HepG2 (cell line): Measurements from ENCODE around the gene GPR101. TPM values are rescaled to one million over a fixed set of nuclear protein-coding genes. Genes with fewer than 3 reads are reported as not detected.

Experiments
- ATAC-seq: fragments of 200-7000 bp; cut with Tn5 transposase; 3 replicates; pipeline ENCODE4 v1.9.1; 2020; ENCODE audit warnings: mild to moderate bottlenecking, moderate library complexity
- BruUV-seq: library from RNA; stranded (reverse); fragments of 400-500 nt; replicated peaks from 2 replicates; lab custom pipeline; 2021; lab: Mats Ljungman, UMichigan
- CTCF ChIA-PET: fragments of 300-600 bp; formaldehyde crosslinking; extraction: SDS; loops from one replicate; lab custom pipeline; 2021; ENCODE audit warnings: low total read pairs, inconsistent platforms, low intra/inter-chr PET ratio; lab: Yijun Ruan, JAX
- POLR2A ChIA-PET: fragments of 350-600 bp; sonication (Branson Sonifier 250); formaldehyde crosslinking; loops from one replicate; lab custom pipeline; 2020; ENCODE audit warnings: antibody characterized with exemption, inconsistent platforms; lab: Yijun Ruan, JAX
- DNase-seq: peaks from one replicate; pipeline ENCODE4 v3.0.0-alpha.2; 2015; ENCODE audit warnings: low spot score
- FAIRE-seq: peaks from 3 replicates; lab custom pipeline; 2011; peaks lifted over from hg19 to GRCh38; lab: Jason Lieb, UNC
- H2AFZ ChIP-seq: one replicate; pipeline ENCODE4 v1.6.1; 2011; ENCODE audit warnings: low read length, inconsistent platforms
- H3K27ac ChIP-seq: fragments of 300-600 bp; 3 replicates; pipeline ENCODE4 v1.8.0; 2011; ENCODE audit warnings: mixed run types, mild to moderate bottlenecking, mixed read lengths, low read length, inconsistent platforms; ENCODE audit not compliant: insufficient read depth; ENCODE audit errors: extremely low read length
- H3K27me3 ChIP-seq, 2 experiments: fragments of 200-600 bp in 1 of 2; 2 replicates in 1 of 2; 3 replicates in 1 of 2; pipeline versions ENCODE4 v1.6.0 to v1.8.0; 2011; ENCODE audit warnings: low read length in 2 of 2, mild to moderate bottlenecking in 2 of 2, moderate library complexity in 2 of 2, inconsistent platforms in 1 of 2; ENCODE audit not compliant: insufficient read depth in 2 of 2, control insufficient read depth in 1 of 2
- H3K36me3 ChIP-seq, 2 experiments: fragments of 200-600 bp in 1 of 2; replicated peaks in 1 of 2; 2 replicates in 1 of 2; 3 replicates in 1 of 2; pipeline versions ENCODE4 v1.5.1 to v1.8.0; 2011; ENCODE audit warnings: low read length in 2 of 2, inconsistent platforms in 1 of 2; ENCODE audit not compliant: insufficient read depth in 2 of 2, control insufficient read depth in 1 of 2
- H3K4me1 ChIP-seq: 2 replicates; pipeline ENCODE4 v1.5.1; 2012; ENCODE audit warnings: low read length, inconsistent platforms; ENCODE audit not compliant: insufficient read depth
- H3K4me2 ChIP-seq: 2 replicates; pipeline ENCODE4 v1.6.0; 2011; ENCODE audit warnings: low read depth, low read length, inconsistent platforms
- H3K4me3 ChIP-seq, 3 experiments: fragments of 200-600 bp in 1 of 3; sonication (generic), shearing (Covaris generic) in 1 of 3; replicated peaks in 1 of 3; 2 replicates each; pipeline ENCODE4 v1.5.1; 2011 to 2016; ENCODE audit warnings: low read length in 3 of 3, inconsistent platforms in 2 of 3, low read depth in 2 of 3, mild to moderate bottlenecking in 2 of 3, control low read depth in 1 of 3, mixed read lengths in 1 of 3; ENCODE audit not compliant: insufficient read depth in 1 of 3
- H3K79me2 ChIP-seq: one replicate; pipeline ENCODE4 v1.6.1; 2011; ENCODE audit warnings: low read length, inconsistent platforms; ENCODE audit not compliant: insufficient read depth
- H3K9ac ChIP-seq: 2 replicates; pipeline ENCODE4 v1.6.0; 2011; ENCODE audit warnings: mild to moderate bottlenecking, low read depth, low read length, inconsistent platforms; ENCODE audit not compliant: insufficient read depth
- H3K9me3 ChIP-seq: 2 replicates; pipeline ENCODE4 v1.5.1; 2012; ENCODE audit warnings: mild to moderate bottlenecking, low read length
- H4K20me1 ChIP-seq: 2 replicates; pipeline ENCODE4 v1.6.0; 2011; ENCODE audit warnings: inconsistent platforms, mild to moderate bottlenecking, low read length, moderate library complexity; ENCODE audit not compliant: insufficient read depth
- CEBPB ChIP-seq: IDR thresholded peaks from 2 replicates; pipeline ENCODE4 v1.6.1; 2011; ENCODE audit warnings: low read depth, low read length, improper control_type of control experiment, borderline replicate concordance
- FOSL1 ChIP-seq: sonication (generic); formaldehyde crosslinking; IDR thresholded peaks from 2 replicates; pipeline ENCODE4 v1.9.0; 2021; ENCODE audit warnings: missing genetic modification reagents, borderline replicate concordance
- JARID2 ChIP-seq: sonication (generic); formaldehyde crosslinking; IDR thresholded peaks from 2 replicates; pipeline ENCODE4 v1.8.1; 2023; ENCODE audit warnings: missing genetic modification reagents, inconsistent platforms; ENCODE audit not compliant: insufficient replicate concordance
- KDM1A ChIP-seq: IDR thresholded peaks from 2 replicates; pipeline ENCODE4 v1.6.1; 2016; ENCODE audit warnings: missing compliant biosample characterization
- KLF12 ChIP-seq: sonication (generic); formaldehyde crosslinking; IDR thresholded peaks from 2 replicates; pipeline ENCODE4 v1.4.0; 2020; ENCODE audit warnings: missing genetic modification reagents, borderline replicate concordance
- NFKB2 ChIP-seq: sonication (generic); formaldehyde crosslinking; IDR thresholded peaks from 2 replicates; pipeline ENCODE4 v1.4.0; 2020; ENCODE audit warnings: missing genetic modification reagents, borderline replicate concordance
- PRPF4 ChIP-seq: fragments of 200-400 bp; formaldehyde crosslinking; IDR thresholded peaks from 2 replicates; pipeline ENCODE4 v1.6.1; 2016; ENCODE audit warnings: low read length, low read depth; ENCODE audit not compliant: poor library complexity, severe bottlenecking
- RBAK ChIP-seq: sonication (generic); formaldehyde crosslinking; IDR thresholded peaks from 2 replicates; pipeline ENCODE4 v1.5.1; 2020; ENCODE audit warnings: mild to moderate bottlenecking, missing genetic modification reagents
- TEAD3 ChIP-seq: optimal IDR thresholded peaks from 2 replicates; pipeline ENCODE3; 2016; ENCODE audit warnings: borderline replicate concordance
- ZNF615 ChIP-seq: sonication (generic); formaldehyde crosslinking; IDR thresholded peaks from 2 replicates; pipeline ENCODE4 v1.5.0; 2020; ENCODE audit warnings: mild to moderate bottlenecking, missing genetic modification reagents, borderline replicate concordance
- ZNF644 ChIP-seq: IDR thresholded peaks from 2 replicates; pipeline ENCODE4 v1.6.1; 2016; ENCODE audit warnings: low read depth
- ZNF839 ChIP-seq: sonication (generic); formaldehyde crosslinking; IDR thresholded peaks from 2 replicates; pipeline ENCODE4 v1.4.0; 2020; ENCODE audit warnings: missing genetic modification reagents, mild to moderate bottlenecking, borderline replicate concordance
- ZNF841 ChIP-seq: sonication (generic); formaldehyde crosslinking; IDR thresholded peaks from 2 replicates; pipeline ENCODE4 v1.8.1; 2023; ENCODE audit warnings: missing genetic modification reagents, borderline replicate concordance
- ZSCAN20 ChIP-seq: sonication (generic); formaldehyde crosslinking; IDR thresholded peaks from 2 replicates; pipeline ENCODE4 v1.4.0; 2020; ENCODE audit warnings: missing genetic modification reagents, mild to moderate bottlenecking, borderline replicate concordance
- ZSCAN30 ChIP-seq: sonication (generic); formaldehyde crosslinking; IDR thresholded peaks from 2 replicates; pipeline ENCODE4 v1.5.0; 2020; ENCODE audit warnings: mild to moderate bottlenecking, missing genetic modification reagents
- WGBS: methylation state at CpG from one replicate; pipeline ENCODE4 v1.1.6; 2017; ENCODE audit warnings: low lambda C conversion rate; 5-methylcytosine and 5-hydroxymethylcytosine counted together
- in situ Hi-C: cut with HindIII; loops from 2 replicates; pipeline ENCODE4 v1.10.0; 2017; ENCODE audit warnings: low pct_unique_long_range_greater_than_20kb; ENCODE audit not compliant: extremely low pct_ligation_motif_present
- intact Hi-C: fragments of 100-400 bp; cut with micrococcal nuclease; formaldehyde crosslinking; loops from one replicate; pipeline ENCODE4 v1.10.0; 2022; ENCODE audit not compliant: unreplicated experiment
- polyA plus RNA-seq, 8 experiments: library from polyadenylated mRNA; depleted of rRNA in 3 of 8; stranded (reverse) in 7 of 8; unstranded in 1 of 8; fragments of >200 nt; fragmentation: Illumina TruSeq in 4 of 8; extraction: Trizol in 4 of 8; gene quantifications; 2 replicates each; pipeline versions ENCODE4 v1.2.1 to v1.2.3, GENCODE V29; 2011 to 2016; ENCODE audit warnings: low read depth in 4 of 8, missing spikeins in 1 of 8, mixed read lengths in 1 of 8; ENCODE audit not compliant: insufficient read depth in 1 of 8
- total RNA-seq, 5 experiments: library from RNA; depleted of rRNA; stranded (reverse); fragments of >200 nt; fragmentation: Illumina TruSeq; extraction: Trizol; gene quantifications; 2 replicates each; pipeline ENCODE4 v1.2.3, GENCODE V29; 2016; ENCODE audit warnings: low read depth in 1 of 5
- TF ChIP-seq, protein P1 (sequence below): sonication (generic); formaldehyde crosslinking; IDR thresholded peaks from 2 replicates; pipeline ENCODE4 v1.4.0; 2020; ENCODE audit warnings: mild to moderate bottlenecking, low read depth, missing genetic modification reagents
- TF ChIP-seq, protein P2 (sequence below): sonication (generic); formaldehyde crosslinking; IDR thresholded peaks from 2 replicates; pipeline ENCODE4 v1.5.1; 2020; ENCODE audit warnings: missing genetic modification reagents, mild to moderate bottlenecking, borderline replicate concordance
- TF ChIP-seq, protein P3 (sequence below): sonication (generic); formaldehyde crosslinking; IDR thresholded peaks from 2 replicates; pipeline ENCODE4 v1.4.0; 2020; ENCODE audit warnings: missing genetic modification reagents, borderline replicate concordance

Gene GPR101
- total and polyA plus RNA-seq, 2 of the 13 experiments (the other 11 are each of a cell fraction or from before 2014, with no cell fraction given): not detected

DNA sequence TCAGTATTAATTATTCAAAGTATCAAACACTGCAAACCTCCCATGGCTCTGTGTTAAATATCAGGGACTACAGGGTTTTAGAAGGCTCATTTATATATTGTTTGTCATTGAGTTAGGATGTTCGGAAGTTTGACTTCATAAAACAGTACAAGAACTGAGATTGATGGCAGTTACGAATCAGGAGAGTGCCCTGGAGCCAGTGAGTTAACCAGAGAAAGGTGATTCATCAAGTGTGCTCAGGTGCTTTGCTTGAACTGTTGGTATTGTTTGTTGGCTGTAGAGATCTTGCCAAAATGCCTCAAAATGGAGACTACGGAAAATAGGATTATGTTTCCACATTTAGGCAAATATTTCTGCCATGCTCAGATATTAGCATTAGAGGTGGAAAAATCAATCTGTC, 7.5 kb upstream of the GPR101 start:
- DNase-seq (no peak), FAIRE-seq (no peak), ATAC-seq (no peak)
- CTCF ChIA-PET: no interaction called here
- 8% methylated on average over 3 of the region's 3 CpGs for WGBS
- no peak overlapping the region for H3K27ac ChIP-seq
- H3K27me3 ChIP-seq: no peaks in the 10 kb centered on the region
- peaks cover 20% of the 10 kb centered on the region for H3K4me1 ChIP-seq
- no peak overlapping the region for H3K9ac ChIP-seq
- no peak overlapping the region for H3K4me3 ChIP-seq
- H3K9me3 ChIP-seq: no peaks in the 10 kb centered on the region
- no peak for TF ChIP-seq JARID2 (CRISPR knock-in tag)
- no peak for TF ChIP-seq ZNF644 (CRISPR knock-in tag)
- no peak for TF ChIP-seq ZSCAN30
- TF ChIP-seq, protein P1, sequence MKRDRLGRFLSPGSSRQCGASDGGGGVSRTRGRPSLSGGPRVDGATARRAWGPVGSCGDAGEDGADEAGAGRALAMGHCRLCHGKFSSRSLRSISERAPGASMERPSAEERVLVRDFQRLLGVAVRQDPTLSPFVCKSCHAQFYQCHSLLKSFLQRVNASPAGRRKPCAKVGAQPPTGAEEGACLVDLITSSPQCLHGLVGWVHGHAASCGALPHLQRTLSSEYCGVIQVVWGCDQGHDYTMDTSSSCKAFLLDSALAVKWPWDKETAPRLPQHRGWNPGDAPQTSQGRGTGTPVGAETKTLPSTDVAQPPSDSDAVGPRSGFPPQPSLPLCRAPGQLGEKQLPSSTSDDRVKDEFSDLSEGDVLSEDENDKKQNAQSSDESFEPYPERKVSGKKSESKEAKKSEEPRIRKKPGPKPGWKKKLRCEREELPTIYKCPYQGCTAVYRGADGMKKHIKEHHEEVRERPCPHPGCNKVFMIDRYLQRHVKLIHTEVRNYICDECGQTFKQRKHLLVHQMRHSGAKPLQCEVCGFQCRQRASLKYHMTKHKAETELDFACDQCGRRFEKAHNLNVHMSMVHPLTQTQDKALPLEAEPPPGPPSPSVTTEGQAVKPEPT (CRISPR knock-in tag): no peak
- TF ChIP-seq FOSL1 (CRISPR knock-in tag): no peak
- no peak for TF ChIP-seq KLF12 (CRISPR knock-in tag)
- no peak for TF ChIP-seq ZNF839
- TF ChIP-seq NFKB2 (CRISPR knock-in tag): no peak
- TF ChIP-seq ZNF615 (CRISPR knock-in tag): no peak
- TF ChIP-seq, protein P2, sequence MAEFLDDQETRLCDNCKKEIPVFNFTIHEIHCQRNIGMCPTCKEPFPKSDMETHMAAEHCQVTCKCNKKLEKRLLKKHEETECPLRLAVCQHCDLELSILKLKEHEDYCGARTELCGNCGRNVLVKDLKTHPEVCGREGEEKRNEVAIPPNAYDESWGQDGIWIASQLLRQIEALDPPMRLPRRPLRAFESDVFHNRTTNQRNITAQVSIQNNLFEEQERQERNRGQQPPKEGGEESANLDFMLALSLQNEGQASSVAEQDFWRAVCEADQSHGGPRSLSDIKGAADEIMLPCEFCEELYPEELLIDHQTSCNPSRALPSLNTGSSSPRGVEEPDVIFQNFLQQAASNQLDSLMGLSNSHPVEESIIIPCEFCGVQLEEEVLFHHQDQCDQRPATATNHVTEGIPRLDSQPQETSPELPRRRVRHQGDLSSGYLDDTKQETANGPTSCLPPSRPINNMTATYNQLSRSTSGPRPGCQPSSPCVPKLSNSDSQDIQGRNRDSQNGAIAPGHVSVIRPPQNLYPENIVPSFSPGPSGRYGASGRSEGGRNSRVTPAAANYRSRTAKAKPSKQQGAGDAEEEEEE (CRISPR knock-in tag): no peak
- no peak for TF ChIP-seq PRPF4
- TF ChIP-seq CEBPB: no peak
- no peak for TF ChIP-seq ZNF841 (CRISPR knock-in tag)
- TF ChIP-seq KDM1A (CRISPR knock-in tag): no peak
- no peak for TF ChIP-seq TEAD3 (CRISPR knock-in tag)
- TF ChIP-seq ZSCAN20 (CRISPR knock-in tag): no peak
- TF ChIP-seq, protein P3, sequence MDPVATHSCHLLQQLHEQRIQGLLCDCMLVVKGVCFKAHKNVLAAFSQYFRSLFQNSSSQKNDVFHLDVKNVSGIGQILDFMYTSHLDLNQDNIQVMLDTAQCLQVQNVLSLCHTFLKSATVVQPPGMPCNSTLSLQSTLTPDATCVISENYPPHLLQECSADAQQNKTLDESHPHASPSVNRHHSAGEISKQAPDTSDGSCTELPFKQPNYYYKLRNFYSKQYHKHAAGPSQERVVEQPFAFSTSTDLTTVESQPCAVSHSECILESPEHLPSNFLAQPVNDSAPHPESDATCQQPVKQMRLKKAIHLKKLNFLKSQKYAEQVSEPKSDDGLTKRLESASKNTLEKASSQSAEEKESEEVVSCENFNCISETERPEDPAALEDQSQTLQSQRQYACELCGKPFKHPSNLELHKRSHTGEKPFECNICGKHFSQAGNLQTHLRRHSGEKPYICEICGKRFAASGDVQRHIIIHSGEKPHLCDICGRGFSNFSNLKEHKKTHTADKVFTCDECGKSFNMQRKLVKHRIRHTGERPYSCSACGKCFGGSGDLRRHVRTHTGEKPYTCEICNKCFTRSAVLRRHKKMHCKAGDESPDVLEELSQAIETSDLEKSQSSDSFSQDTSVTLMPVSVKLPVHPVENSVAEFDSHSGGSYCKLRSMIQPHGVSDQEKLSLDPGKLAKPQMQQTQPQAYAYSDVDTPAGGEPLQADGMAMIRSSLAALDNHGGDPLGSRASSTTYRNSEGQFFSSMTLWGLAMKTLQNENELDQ (CRISPR knock-in tag): no peak
- TF ChIP-seq RBAK (CRISPR knock-in tag): no peak
- intact Hi-C loops (no loop called here), in situ Hi-C loops (no loop called here)
- BruUV-seq: no TSS peak
- H4K20me1 ChIP-seq: no peaks in the 10 kb centered on the region
- H2AFZ ChIP-seq: no peak overlapping the region
- no peaks in the 10 kb centered on the region for H3K79me2 ChIP-seq
- no peaks in the 10 kb centered on the region for H3K36me3 ChIP-seq
- no peak overlapping the region for H3K4me2 ChIP-seq
- POLR2A ChIA-PET: no interaction called here
